MM.1S (cell line): ENCODE data around the gene SPC24.

ENCODE experiments used
- DNase-seq: peaks from one replicate; pipeline ENCODE4 v3.0.0-alpha.2; 2015
- H2AFZ ChIP-seq: fragments of 300-600 bp; sonication (generic); 2 replicates; pipeline ENCODE4 v1.6.0; 2016; ENCODE audit warnings: antibody characterized with exemption, low read length
- H3F3A ChIP-seq: fragments of 300-600 bp; sonication (generic); 2 replicates; pipeline ENCODE4 v1.6.1; 2016; ENCODE audit warnings: mild to moderate bottlenecking, antibody characterized with exemption, low read length, moderate library complexity, mixed read lengths; ENCODE audit not compliant: insufficient read depth
- H3K27ac ChIP-seq: fragments of 300-600 bp; sonication (generic); 2 replicates; pipeline ENCODE4 v1.5.1; 2016; ENCODE audit warnings: mild to moderate bottlenecking, low read length
- H3K27me3 ChIP-seq: fragments of 300-600 bp; sonication (generic); replicated peaks from 2 replicates; pipeline ENCODE4 v1.6.0; 2016; ENCODE audit warnings: low read length; ENCODE audit not compliant: insufficient read depth
- H3K36me3 ChIP-seq: fragments of 300-600 bp; sonication (generic); replicated peaks from 2 replicates; pipeline ENCODE4 v1.6.1; 2016; ENCODE audit warnings: mild to moderate bottlenecking, low read length, mixed read lengths; ENCODE audit not compliant: insufficient read depth
- H3K4me1 ChIP-seq: fragments of 300-600 bp; sonication (generic); 2 replicates; pipeline ENCODE4 v1.6.1; 2016; ENCODE audit warnings: low read length, mixed read lengths
- H3K4me2 ChIP-seq: fragments of 300-600 bp; sonication (generic); 2 replicates; pipeline ENCODE4 v1.6.0; 2016; ENCODE audit warnings: low read depth, low read length
- H3K4me3 ChIP-seq: fragments of 300-600 bp; sonication (generic); 2 replicates; pipeline ENCODE4 v1.5.1; 2016; ENCODE audit warnings: low read length, mixed read lengths
- H3K79me2 ChIP-seq: fragments of 300-600 bp; sonication (generic); 2 replicates; pipeline ENCODE4 v1.6.1; 2016; ENCODE audit warnings: mixed run types, low read length, mixed read lengths
- H3K9ac ChIP-seq: fragments of 300-600 bp; sonication (generic); 2 replicates; pipeline ENCODE4 v1.6.1; 2016; ENCODE audit warnings: low read length, mixed read lengths
- H3K9me2 ChIP-seq: fragments of 300-600 bp; sonication (generic); replicated peaks from 2 replicates; pipeline ENCODE4 v1.6.1; 2016; ENCODE audit warnings: mild to moderate bottlenecking, low read length, mixed read lengths; ENCODE audit not compliant: insufficient read depth
- H3K9me3 ChIP-seq: fragments of 300-600 bp; sonication (generic); replicated peaks from 2 replicates; pipeline ENCODE4 v1.6.1; 2016; ENCODE audit warnings: mild to moderate bottlenecking, low read length, mixed read lengths; ENCODE audit not compliant: insufficient read depth
- H4K20me1 ChIP-seq: fragments of 300-600 bp; sonication (generic); 2 replicates; pipeline ENCODE4 v1.6.1; 2016; ENCODE audit warnings: mild to moderate bottlenecking, low read length, moderate library complexity, mixed read lengths; ENCODE audit not compliant: insufficient read depth
- CTCF ChIP-seq: fragments of 300-600 bp; sonication (generic); IDR thresholded peaks from 2 replicates; pipeline ENCODE4 v1.5.1; 2016; ENCODE audit warnings: antibody characterized with exemption, low read length, mixed read lengths
- EZH2 ChIP-seq: fragments of 300-600 bp; sonication (generic); optimal IDR thresholded peaks from 2 replicates; pipeline ENCODE3; 2017; ENCODE audit warnings: low read depth, mild to moderate bottlenecking, antibody characterized with exemption, low read length, mixed read lengths
- EZH2phosphoT487 ChIP-seq: fragments of 300-600 bp; sonication (generic); IDR thresholded peaks from 2 replicates; pipeline ENCODE4 v1.6.1; 2018; ENCODE audit warnings: antibody characterized with exemption, low read length

SPC24 gene

GRCh38 chr19:11194173-11194572 is 38.6 kb upstream of the SPC24 start:
- no peak overlapping the region for H3K27ac ChIP-seq
- no peaks in the 10 kb centered on the region for H3K9me2 ChIP-seq
- 0 out of 2 replicates have a peak, but pooled peaks cover 3% of the 10 kb centered on the region for H3K79me2 ChIP-seq
- H3K27me3 ChIP-seq, result no peaks in the 10 kb centered on the region
- no peaks in the 10 kb centered on the region for H4K20me1 ChIP-seq
- no peak for DNase-seq
- H3K9me3 ChIP-seq, result no peaks in the 10 kb centered on the region
- TF ChIP-seq CTCF (no peak), EZH2 (no peak), EZH2phosphoT487 (no peak)
- H3K9ac ChIP-seq, result no peak overlapping the region
- 0 out of 2 replicates have a peak, but pooled peaks cover 3% of the 10 kb centered on the region for H3K4me1 ChIP-seq
- no peak overlapping the region for H3K4me2 ChIP-seq
- no peak overlapping the region for H2AFZ ChIP-seq
- no peak overlapping the region for H3K4me3 ChIP-seq
- H3K36me3 ChIP-seq, result no peaks in the 10 kb centered on the region
- peaks cover 5% of the 10 kb centered on the region; the same call in 1 of the 2 replicates for H3F3A ChIP-seq

GRCh38 chr19:11192957-11193939 is 37.7 kb upstream of the SPC24 start:
- H3K9me2 ChIP-seq, result no peaks in the 10 kb centered on the region
- H3K27ac ChIP-seq, result no peak overlapping the region
- H3K36me3 ChIP-seq, result no peaks in the 10 kb centered on the region
- 0 out of 2 replicates have a peak, but pooled peaks cover 3% of the 10 kb centered on the region for H3K79me2 ChIP-seq
- no peaks in the 10 kb centered on the region for H3K27me3 ChIP-seq
- H2AFZ ChIP-seq, result no peak overlapping the region
- H4K20me1 ChIP-seq, result no peaks in the 10 kb centered on the region
- no peak overlapping the region for H3K9ac ChIP-seq
- no peak overlapping the region for H3K4me3 ChIP-seq
- DNase-seq, result no peak
- no peaks in the 10 kb centered on the region for H3K9me3 ChIP-seq
- peaks cover 5% of the 10 kb centered on the region; the same call in 1 of the 2 replicates for H3F3A ChIP-seq
- 0 out of 2 replicates have a peak, but pooled peaks cover 3% of the 10 kb centered on the region for H3K4me1 ChIP-seq
- no peak overlapping the region for H3K4me2 ChIP-seq
- TF ChIP-seq CTCF, result no peak
- TF ChIP-seq EZH2phosphoT487, result no peak
- no peak for TF ChIP-seq EZH2

GRCh38 chr19:11191934-11192333 is 36.4 kb upstream of the SPC24 start:
- Histone ChIP-seq H3K79me2 (0 out of 2 replicates have a peak, but pooled peaks cover 3% of the 10 kb centered on the region), H3K9me3 (no peaks in the 10 kb centered on the region), H3K9me2 (no peaks in the 10 kb centered on the region), H3K36me3 (no peaks in the 10 kb centered on the region), H3K4me1 (no peaks in the 10 kb centered on the region), H3K27ac (no peak overlapping the region), H4K20me1 (no peaks in the 10 kb centered on the region), H3K9ac (no peak overlapping the region), H3F3A (no peaks in the 10 kb centered on the region), H2AFZ (no peak overlapping the region), H3K4me3 (no peak overlapping the region), H3K4me2 (no peak overlapping the region), H3K27me3 (no peaks in the 10 kb centered on the region)
- TF ChIP-seq CTCF (no peak), EZH2 (no peak), EZH2phosphoT487 (no peak)
- no peak for DNase-seq
